Measurements from ENCODE around the gene NTN3. TPM values are rescaled to one million over a fixed set of nuclear protein-coding genes. Genes with fewer than 3 reads are reported as not detected.
"Not testable (repeated sequence)": the region's sequence is repeated elsewhere in the genome, so short reads cannot be mapped to it uniquely, and the experiment has no call there.

Gene NTN3
- total RNA-seq, result 0.35 TPM in 1 of 2 replicates, not detected in the other

DNA sequence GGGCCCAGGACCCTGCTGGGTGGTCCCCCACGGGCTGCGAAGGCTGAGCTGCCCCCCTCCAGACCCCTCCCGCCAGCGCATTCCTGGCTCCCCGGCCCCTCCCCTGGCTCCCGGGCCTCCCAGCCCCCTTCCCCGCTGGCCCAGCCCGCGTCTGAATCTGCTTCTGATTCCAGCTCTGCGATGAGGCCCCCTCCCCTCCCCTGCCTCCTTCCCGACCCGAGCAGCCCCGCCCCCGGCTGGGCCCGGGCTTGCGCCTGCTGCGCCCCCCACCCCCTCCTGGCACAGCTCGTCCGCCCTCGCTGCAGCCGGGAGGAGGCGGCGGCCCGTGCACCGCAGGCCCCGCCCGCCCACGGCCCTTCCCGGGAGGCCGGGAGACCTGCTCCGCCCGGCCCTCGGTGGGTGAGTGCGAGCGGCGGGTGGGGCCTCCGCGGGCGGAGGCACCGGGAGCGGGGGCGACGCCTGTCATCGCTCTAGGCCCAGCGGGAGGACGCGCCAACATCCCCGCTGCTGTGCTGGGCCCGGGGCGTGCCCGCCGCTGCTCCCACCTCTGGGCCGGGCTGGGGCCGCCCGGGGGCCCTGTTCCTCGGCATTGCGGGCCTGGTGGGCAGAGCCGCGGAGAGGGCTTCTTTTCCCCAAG lies at the start of gene NTN3:
Gene NTN3, plus strand, starts transcription at position 282 of the 637 bp plus-strand sequence. CDS start 405 bp downstream, outside the sequence.
- DNase-seq (ENCODE audit: extremely low read depth, low read depth, low spot score), result no peak

DNA sequence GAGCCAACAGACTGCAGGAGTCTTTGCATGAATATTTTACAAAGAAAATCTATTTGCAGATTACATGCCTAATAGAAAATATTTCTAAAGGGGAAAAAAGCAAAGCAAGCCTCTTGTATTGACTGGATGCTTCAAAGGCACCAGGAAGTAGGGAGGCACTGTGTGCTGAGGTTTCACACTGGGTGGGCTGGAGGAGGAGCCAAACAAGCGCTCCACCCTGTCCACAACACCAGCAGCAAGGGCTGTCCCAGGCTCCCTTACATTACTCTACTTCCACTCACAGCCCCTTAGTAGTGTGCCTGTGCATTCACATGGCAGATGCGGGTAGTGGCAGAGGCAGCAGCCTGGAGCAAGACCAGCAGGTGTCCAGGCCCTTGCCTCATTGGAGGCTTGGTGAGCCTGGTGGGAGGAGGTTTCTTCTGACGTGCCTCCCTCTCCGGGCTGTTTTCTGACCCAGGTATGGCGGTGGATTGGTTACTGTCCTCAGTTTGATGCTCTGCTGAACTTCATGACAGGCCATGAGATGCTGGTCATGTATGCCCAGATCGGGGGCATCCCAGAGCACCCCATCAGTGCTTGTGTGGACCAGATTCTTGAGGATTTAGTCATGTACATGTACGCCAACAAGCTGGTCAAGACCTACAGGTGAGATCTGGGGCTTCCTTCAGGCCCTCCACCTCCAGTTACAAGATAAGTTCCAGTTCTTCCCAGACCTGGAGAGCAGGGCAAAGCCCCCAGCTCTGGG lies 48.8 kb upstream of the NTN3 start:
- no peak for DNase-seq (ENCODE audit: extremely low read depth, low read depth, low spot score)

DNA sequence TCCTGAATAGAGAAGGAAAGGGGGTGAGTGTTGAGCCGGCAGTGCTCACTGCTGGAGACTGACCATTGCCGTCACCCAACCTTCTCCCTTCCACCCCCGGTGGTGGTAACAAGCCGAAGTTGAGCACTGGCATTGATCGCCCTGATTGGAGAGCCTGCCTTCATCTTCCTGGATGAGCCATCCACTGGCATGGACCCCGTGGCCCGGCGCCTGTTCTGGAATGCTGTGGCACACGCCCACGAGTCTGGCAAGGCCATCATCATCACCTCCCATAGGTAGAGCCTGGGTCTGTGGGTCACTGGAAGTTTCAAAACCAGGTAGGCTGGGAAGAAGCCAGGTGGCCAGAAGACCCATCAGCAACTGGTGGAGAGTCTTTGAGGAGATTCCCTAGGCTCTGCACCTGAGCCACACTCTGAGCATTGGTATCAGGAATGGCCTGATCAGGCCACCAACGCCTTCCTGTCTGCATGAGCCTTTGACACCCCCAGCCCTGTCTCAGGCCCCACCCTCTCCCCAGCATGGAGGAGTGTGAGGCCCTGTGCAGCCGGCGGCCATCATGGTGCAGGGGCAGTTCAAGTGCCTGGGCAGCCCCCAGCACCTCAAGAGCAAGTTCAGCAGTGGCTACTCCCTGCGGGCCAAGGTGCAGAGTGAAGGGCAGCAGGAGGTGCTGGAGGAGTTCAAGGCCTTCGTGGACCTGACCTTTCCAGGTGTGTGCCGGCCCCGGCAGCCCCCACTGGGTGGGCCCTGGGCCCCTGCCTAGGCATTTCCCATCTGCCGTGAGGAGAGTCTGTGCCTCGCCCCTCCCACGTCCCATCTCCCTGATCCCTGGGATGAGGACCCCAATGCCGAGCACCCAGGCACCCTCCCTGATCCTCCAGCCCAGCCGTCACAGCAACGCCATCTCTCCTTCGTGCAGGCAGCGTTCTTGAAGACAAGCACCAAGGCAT lies 46.8 kb upstream of the NTN3 start:
- DNase-seq (ENCODE audit: extremely low read depth, low read depth, low spot score), result no peak

DNA sequence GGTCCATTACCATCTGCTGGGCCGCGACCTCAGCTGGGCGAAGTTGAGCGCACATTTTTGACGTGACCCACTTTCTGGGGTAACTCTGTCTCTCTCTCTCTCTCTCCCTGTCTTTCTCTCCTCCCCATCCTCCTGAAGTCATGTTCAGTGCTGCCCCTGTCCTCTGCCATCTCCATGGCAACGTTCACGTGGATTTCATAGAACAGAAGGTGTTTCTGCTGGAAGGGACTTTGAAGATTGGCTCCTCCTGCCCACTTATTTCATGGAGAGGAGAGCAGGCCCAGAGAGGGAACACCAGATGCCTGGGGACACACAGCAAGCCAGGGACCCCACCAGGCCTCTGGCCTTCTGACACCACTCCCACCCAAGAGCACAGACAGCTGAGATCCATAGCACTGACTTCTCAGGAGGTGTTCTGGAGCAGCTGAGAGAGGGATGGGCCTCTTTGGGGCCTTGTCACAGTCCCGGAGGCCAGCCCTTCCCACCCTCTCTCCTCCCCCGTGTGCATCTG lies 46.0 kb upstream of the NTN3 start:
- DNase-seq (ENCODE audit: extremely low read depth, low read depth, low spot score), result no peak

DNA sequence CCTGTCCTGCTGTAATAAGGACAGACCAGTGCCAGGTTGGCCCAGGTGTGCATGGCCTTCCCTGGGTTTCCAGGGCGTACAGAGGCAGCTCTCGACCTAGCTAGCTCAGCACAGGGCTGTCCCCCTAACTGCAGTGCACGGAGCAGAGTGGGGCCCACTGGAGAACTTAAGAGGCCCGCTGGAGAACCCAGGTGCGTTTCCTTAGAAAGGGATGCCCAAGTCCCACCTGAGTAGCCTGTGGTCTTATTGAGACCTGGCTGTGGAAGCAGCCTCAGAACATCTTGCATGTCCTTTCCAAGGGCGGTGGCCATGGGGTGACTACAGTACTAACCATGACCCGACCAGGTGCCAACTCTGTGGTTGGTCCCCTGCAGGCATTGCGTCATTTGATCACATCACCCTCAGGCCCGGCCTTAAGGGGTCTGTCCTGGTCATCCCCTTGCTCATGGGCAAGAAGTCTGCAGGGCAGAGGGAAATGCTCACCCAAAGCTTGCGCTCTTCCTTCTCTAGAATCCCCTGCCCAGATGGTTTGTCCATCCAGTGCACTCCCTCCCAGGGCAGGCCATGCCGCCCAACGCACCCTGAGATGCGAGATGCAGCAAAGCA lies 45.2 kb upstream of the NTN3 start:
- no peak for DNase-seq (ENCODE audit: extremely low read depth, low read depth, low spot score)

DNA sequence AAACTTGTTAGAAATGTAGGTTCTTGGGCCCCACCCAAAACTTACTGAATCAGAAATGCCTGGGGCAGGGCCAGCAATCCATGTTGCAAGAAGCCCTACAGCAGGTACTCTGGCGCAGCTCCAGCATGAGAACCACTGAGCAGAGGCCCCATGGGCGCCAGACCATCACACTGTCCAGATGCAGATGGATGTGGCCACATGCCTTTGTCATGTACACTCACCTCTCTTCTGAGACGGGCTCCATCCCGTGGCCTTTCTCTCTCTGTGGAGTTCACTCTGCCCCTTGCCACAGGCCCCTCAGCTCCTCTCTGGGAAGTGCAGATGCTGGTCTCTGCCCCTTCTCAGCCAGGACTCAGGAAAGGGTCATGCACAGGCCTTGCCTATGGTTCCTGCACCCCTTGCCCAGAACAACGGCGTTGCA lies 44.1 kb upstream of the NTN3 start:
- DNase-seq (ENCODE audit: extremely low read depth, low read depth, low spot score), result no peak

DNA sequence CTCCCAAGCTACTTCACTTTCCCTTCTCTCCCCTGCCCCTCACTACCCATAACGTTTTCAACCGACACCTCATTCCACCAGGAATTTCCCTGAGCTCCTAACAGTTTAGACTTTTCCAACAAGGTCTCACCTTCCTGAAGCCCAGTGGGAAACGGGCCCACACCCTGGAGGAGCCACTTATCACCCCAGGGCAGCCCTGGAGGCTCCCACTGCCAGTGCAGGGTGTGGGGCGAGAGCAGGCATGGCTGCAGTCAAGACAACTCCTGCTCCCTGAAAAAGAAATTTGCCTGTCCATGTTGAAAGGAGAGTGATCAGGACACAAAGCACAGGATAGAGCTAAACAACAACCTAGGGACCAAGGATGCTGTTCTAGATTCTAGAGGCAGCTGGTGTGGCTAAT lies 43.6 kb upstream of the NTN3 start:
- no peak for DNase-seq (ENCODE audit: extremely low read depth, low read depth, low spot score)

DNA sequence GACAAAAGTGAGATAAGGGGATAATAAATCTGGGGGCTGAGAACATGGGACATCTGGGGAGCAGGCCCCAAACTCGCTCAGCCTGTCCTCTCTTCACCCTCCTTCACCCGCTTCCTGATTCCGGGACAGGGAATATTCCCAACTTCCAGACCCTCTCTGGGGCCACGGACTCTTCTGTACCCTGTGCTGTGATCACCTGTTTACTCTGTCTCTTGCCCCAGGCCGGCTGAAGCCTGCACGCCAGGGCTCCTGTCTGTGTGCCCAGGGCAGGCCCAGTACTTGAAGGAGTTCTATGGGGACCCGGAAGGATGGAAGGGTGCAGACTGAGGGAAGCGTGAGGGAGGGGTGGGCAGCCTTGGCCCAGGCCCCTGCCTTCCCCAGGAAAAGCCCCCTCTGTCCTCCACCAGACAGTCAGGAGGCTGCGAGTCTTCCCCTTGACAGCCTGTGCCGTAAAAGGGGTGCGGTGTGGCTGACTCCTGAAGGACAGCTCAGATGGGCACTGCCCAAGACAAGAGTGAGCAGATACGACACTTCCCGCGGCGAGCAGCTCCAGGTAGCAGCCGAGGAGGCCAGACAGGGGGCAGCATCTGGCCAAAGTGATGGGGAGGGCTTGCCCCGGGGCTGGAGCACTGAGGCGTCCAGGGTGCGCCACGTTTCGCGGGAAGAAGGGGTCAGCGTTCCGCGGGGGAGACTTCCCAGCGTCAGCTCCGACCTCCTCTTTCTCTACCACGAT lies 42.9 kb upstream of the NTN3 start:
- no peak for DNase-seq (ENCODE audit: extremely low read depth, low read depth, low spot score)

DNA sequence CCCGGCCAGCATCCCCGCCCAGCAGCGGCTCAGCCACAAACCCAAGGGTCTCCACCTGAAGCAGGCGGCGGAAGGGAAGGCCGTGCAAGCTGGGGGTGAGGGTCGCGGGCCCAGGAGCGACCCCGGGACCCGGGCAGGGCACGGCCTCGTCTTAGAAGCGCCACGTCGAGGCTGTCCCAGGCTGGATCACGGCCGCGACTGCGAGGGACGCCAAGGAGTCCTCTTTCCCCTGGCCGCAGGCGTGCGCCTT lies 42.4 kb upstream of the NTN3 start:
- no peak for DNase-seq (ENCODE audit: extremely low read depth, low read depth, low spot score)

DNA sequence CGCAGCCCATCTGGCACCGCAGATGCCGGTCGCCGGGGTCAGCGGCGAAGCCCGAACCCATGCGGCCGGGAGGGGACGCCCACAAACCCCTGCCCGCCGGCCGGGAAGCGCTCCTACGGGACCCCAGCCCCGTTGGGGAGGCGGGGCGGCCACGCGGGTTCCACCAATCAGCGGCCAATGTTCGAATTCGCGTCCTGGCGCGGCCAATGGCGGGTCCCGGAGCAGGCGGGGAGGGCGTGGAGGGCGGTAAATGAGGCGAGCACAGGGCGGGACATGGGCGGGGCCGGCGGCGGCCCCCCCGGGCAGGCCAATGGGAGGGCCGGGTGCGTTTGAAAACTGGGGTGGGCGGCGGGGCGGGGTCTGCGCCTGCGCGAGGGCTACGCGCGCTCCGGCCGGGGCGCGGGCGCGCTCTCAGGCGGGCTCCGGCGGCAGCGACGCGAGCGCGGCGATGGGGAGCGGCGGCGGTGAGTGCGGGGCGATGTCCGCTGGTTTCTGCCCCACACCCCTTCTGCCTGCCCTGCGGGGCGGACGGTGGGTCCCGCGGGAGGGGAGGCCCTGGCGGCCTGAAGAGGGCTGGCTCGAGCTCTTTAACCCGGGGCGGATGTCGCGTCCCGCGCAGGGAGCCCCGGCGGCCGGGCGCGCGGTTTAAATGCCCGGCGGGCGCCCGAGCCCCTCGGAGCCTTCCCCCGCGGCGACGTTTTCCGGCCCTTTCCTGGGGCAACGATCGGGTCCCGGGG lies 41.9 kb upstream of the NTN3 start, which contains the start of gene CCNF:
Gene CCNF, plus strand, starts transcription at position 414 of the 737 bp plus-strand sequence. Its CDS starts 35 bp downstream, at position 449.
- no peak for DNase-seq (ENCODE audit: extremely low read depth, low read depth, low spot score)

DNA sequence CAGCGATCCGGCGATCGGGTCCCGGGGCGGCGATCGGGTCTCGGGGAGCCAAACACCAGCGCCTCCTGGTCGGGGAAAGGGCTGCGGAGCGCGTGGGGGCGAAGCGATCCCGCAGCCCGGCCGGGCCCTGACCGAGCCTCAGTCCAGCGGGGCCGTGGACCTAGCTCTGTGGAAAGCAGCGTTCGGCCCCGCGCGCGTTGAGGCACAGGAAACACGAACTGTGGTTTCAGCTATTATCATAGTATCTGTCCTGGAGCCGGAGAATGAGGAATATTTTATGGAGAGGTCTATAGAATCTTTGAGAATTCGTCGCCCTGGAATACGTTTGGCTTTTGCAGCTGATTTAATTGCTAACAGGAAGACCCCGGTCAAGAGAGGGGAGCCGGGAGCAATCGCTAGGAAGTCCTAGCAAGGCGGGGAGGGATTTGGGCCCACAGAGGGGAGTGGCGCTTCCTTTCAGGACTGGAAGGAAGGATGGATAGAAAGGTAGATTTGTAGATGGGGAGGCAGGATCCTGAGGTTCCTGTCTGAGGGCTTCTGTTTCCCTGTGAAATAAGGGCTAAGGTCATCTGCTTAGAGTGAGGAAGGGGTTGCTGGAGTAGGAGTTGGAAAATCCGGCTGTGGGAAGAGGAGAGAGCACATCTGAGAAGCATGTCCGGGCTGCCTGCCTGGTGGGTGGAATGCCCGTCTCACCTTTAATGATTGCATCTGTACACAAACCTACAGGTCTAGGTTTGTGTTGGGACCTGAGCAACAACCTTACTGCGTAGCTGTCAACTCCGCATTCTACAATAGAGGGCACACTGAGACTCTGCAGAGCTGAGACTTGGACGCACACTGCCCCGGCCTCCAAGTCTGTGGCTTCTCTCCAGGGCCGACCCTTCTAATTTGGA lies 41.1 kb upstream of the NTN3 start:
- no peak for DNase-seq (ENCODE audit: extremely low read depth, low read depth, low spot score)

DNA sequence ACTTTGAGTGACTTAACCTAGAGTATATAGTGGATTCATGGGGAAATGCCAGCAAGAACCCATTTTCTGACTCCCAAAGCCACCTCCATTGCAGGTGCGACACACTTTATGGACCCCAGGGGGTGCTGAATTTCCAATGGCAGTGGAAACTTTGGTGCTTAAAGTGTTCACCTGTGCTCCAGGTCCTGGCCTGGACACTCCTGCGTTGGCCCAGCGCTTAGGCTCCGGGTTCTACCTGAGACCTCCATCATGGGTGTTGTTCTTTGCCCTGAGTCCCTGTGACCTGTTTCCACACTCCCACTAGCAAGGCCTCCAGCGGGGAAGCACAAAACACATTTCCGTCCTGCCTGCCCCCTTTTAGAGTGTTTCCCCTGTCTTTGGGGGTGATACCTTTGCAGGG lies 38.8 kb upstream of the NTN3 start:
- no peak for DNase-seq (ENCODE audit: extremely low read depth, low read depth, low spot score)

DNA sequence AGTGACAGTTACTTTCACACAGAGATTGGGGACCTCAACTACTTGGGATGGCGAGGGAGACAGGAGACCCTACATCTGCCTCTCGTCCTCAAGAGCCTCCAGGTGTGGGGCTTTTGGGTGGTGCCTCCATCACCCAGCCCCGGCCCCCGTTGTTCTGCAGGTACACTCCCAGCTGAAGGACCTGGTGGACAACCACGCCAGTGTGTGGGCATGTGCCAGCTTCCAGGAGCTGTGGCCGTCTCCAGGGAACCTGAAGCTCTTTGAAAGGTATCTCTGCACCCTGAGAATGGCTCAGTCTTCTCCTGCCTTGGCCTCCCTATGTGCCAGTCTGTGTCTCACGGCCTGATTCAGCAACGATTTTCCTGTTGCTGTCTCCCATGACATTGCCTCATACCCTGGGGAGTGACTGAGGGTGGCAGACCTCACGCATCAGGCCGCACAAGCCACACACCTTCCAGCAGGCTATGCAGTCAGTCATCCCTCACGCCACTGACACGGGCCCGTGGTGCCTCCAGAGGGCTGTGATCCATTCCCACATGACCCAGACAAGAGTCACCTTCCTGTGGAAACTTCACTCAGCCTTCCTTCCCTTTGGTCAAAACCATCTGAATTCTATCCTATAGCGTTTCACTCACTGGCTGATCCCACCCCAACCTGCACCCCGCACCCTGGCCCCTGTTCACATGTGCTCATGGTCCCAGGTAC lies 38.1 kb upstream of the NTN3 start:
- DNase-seq (ENCODE audit: extremely low read depth, low read depth, low spot score), result no peak

DNA sequence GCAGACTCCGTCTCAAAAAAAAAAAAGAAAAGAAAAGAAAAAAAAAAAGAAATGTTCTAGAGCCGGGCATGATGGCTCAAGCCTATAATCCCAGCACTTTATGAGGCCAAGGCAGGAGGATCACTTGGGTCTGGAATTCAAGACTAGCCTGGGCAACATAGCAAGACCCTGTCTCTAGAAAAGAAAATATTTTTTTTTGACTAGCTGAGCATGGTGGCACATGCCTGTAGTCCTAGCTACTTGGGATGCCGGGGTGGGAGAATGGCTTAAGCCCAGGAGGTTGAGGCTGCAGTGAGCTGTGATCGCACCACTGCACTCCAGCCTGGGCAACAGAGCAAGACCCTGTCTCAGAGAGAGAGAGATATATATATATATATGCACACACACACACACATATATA lies 35.9 kb upstream of the NTN3 start:
- not testable (repeated sequence) for DNase-seq (ENCODE audit: extremely low read depth, low read depth, low spot score)

DNA sequence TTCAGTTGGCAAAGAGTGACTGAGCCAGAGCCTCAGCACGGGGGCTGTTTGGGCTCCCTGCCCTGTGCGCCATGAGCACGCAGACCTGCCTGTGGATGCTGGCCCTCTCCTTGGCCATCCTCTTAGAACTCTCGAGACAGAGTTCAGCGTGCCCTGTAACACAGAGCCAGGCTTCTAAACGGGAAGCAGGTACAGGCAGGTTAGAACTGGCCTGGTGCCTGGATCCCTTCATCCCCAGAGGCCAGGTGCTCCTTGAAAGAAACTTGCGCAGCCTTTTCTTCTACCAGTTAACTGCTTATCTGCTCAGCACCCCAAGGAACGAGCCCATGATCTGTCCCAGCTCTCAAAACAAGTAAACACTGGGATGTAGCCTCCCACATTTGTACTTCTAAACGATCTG lies 35.0 kb upstream of the NTN3 start:
- DNase-seq (ENCODE audit: extremely low read depth, low read depth, low spot score), result no peak

DNA sequence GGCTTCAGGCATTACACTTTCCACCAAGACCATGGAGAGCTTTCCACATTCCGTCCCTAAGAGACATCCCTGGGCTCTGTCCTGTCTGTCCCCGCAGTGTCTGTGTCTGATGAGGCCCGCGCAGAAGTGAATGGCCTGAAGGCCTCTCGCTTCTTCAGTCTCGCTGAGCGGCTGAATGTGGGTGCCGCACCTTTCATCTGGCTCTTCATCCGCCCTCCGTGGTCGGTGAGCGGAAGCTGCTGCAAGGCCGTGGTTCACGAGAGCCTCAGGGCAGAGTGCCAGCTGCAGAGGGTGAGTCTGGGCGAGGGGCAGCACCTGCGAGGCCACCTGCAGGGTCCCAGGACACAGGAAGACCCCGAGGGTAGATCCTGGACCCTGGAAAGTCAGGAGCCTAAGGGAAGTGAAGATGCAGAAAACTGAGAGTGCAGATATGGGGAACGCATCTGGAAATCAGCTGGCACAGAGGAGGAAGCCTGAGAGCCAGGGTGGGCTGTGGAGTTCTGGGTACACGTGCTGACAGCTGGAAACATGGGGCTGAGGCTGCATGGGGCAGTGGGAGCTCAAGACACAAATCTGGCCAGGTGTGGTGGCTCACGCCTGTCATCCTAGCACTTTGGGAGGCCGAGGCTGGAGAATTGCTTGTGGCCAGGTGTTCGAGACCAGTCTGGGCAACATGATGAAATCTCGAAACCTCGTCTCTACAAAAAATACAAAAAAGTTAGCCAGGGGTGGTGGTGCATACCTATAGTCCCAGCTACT lies 33.9 kb upstream of the NTN3 start:
- no peak for DNase-seq (ENCODE audit: extremely low read depth, low read depth, low spot score)

DNA sequence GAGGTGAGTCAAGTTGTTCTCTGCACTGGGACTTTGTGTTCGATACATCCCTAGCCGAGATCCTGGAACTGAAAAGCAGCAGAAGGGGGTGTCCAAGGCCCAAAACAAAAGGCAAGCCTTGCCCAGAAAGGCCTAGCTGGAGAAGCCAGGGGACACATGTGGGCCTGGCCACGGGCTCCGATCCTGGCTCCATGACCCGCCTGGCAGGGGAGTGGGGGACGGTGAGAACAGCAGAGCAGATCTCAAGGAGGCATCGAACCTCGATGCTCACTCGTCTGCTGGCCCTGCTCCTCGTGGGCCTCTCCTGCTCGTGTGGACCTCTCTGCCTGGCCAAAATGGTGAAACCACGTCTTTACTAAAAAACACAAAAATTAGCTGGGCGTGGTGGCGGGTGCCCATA lies 33.0 kb upstream of the NTN3 start:
- DNase-seq (ENCODE audit: extremely low read depth, low read depth, low spot score), result no peak

All from glomerular endothelial cell (primary cell).